NCI-H524 (cell line): ENCODE measurements around the gene FBXO2.
A peak's percentile ranks its signal among the peaks of the same experiment; 100 is the strongest.

Experiments used
- DNase-seq, 2 experiments: peaks; one replicate each; lab custom pipeline; 2025; lab: John Stamatoyannopoulos, UW

The FBXO2 gene

GRCh38 chr1:11653101-11653860, 948 bp downstream of the FBXO2 start:
- DNase-seq, result no peak

GRCh38 chr1:11652203-11652780, 1.9 kb downstream of the FBXO2 start:
- DNase-seq, result no peak

GRCh38 chr1:11651017-11651416, 3.2 kb downstream of the FBXO2 start:
- no peak for DNase-seq

DNA sequence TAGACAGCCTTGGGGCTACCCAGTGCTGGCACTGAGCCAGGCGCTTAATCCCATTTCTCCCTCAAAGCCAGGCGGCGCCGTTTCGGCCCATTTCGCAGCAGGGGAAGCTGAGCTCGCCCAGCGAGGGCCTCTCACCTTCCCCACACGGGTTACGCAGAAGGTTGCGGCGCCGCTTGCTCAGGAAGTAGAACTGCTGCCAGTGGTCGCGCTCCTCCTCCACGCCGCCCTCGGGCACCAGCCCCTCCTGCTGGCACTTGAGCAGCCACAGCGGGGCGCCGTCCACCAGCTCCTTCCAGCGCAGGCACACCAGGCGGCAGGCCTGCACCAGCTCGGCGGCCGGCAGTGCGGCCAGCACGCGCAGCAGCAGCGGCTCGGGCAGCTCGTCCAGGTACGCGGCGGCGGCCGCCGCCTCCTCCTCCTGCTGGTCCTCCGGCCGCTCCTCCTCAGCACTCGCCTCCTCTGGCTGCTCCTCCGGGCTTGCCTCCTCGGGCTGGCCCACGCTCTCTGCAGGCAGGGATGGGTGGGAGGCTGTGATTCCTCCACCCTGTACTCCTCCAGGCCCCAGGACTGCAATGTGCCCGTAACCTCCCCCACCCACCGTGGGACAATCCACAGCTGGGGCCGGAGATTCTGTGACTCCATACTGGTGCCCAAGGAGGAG, 3.8 kb downstream of the FBXO2 start:
- DNase-seq, result peak; percentile 46 to 85

DNA sequence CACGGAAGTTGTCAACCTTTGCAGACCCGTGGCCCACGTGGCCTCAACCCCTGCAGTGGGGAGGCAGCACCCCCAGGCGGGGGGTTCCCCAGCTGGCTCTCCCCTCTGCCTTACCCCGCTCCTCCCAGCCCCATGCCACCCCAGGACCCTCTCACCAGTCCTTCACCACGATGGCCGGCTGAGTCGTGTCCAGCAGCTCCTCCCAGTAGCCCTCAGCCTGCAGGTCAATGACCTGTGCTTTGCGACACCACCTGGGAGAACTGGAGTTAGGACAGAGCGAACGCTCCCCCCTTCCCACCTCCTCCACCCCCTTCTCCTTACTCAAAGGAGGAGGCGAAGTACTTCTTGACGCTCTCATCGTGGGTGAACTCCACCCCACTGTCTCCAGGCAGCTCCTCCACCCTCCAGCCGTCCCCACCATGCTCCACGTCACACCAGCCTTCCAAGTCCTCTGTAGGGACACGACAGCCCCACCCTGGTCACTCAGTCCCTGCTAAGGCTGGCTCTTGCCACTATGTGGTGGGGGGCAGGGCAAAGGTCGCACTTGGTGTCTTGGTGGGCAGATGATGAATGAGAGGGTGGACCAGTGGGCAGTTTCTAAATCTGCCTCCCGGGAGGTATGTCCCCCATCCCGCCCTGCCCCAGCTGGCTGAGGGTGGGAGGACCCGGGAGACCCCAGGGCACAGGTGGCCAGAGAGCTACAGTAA, 4.5 kb downstream of the FBXO2 start:
- DNase-seq, result no peak

DNA sequence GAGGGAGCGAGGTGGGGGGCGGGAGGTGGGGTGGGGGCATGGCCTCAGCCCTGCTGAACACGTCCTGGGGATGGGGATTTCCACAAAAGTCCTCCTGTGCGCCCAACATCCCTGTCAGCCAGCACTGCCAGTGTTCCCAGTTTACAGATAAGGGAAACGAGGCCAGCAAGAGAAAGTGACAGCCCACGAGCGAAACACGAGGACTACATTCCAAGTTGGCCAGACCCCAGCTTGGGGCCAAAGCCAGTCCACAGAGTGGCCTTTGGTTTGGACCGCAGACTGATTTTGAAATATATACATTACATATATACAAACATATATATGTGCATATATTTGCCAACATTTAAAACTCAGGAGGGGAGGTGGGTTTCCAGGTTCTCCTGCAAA, 5.0 kb downstream of the FBXO2 start:
- no peak for DNase-seq

DNA sequence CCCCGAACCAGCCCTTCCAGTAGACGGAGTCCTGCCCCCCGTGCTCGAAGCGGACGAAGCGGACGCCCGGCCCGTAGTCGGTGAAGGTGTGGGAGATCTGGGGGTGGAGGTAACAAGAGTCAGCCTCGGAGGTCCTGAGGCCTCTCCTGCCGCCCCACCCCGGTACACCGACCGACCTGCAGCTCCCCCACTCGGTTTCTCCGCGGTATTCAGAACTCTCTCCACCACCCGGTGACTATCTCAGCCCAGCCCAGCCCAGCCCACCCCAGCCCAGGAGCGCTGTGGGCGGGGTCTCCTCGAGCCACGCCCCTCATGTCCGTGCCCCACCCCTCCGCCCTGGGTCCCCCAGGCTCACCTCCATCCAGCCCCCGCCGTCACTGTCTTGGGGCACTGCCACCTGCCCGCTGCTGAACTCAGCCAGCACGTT, 5.5 kb downstream of the FBXO2 start:
- no peak for DNase-seq

DNA sequence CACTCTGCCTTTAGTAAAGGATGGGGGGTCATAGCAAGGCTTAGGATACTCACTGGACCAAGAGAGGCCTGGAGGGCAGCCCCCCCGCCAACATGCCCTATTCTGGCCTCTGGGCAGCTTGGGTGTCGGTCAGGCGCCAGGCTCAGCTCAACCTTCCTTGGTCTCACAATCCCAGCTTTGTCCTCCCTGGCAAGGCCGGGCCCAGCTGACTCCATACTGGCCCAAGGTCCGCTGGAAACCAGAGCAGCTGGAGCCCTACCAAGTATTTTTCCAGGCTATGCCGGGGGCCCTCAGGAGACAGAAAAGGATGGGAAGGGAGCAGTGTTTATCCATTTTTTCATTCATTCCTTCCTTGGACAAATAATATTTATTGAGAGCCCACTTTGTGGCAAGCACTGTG, 6.2 kb downstream of the FBXO2 start:
- DNase-seq, result no peak

GRCh38 chr1:11647333-11647732, 6.9 kb downstream of the FBXO2 start:
- DNase-seq, result no peak

DNA sequence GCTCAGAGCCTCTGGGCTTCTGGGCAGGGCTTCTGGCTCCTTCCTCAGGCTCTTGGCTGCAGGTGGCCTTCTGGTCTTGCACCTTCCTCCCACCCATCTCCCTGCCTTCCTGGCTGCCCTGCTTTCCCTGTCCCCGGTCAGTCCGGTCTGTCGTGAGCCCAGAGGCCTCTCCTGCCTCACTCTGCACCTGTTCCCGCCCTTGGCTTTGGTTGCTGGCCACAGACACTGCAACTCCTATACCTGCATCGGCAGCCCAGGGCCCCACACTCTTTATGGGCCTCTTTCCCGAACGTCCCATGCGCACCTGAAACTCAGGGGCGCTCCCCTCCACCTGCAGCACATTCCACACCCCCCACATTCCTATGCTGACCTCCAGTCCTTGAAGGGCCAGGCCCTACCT, 7.9 kb downstream of the FBXO2 start:
- DNase-seq, result no peak

- peak; percentile 75 to 81 for DNase-seq
These were observed 8.5 kb downstream of the FBXO2 start for GRCh38 chr1:11645670-11646265.

- DNase-seq, result no peak
These were observed 9.0 kb downstream of the FBXO2 start for GRCh38 chr1:11645270-11645669.

DNA sequence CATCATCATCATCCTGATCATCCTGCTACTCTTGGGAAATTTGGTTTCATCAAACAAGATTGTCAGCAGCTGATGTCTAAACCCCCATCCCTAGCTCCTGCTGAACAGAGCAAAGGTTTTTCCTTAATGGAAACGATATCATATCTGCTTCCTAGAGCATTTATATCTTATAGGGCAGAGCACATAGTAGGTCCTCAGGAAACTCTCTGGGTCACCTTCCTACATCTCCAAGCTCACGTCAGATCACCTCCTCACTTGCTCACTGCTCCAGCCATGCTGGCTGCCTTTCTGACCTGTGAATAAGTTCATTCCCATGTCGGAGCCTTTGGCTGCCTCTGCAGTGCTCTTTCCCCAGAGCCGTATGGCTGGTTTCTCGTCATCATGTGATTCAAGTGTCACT, 10.4 kb downstream of the FBXO2 start:
- DNase-seq, result no peak

- peak in 1 of 2 experiments; percentile 70 for DNase-seq
These were observed 11.7 kb downstream of the FBXO2 start for GRCh38 chr1:11642418-11643017.

GRCh38 chr1:11641776-11642305, 12.4 kb downstream of the FBXO2 start:
- peak; percentile 18 to 55 for DNase-seq

- DNase-seq, result no peak
These were observed 13.3 kb downstream of the FBXO2 start for GRCh38 chr1:11640944-11641343.

GRCh38 chr1:11640101-11640500, 14.1 kb downstream of the FBXO2 start:
- DNase-seq, result no peak

DNA sequence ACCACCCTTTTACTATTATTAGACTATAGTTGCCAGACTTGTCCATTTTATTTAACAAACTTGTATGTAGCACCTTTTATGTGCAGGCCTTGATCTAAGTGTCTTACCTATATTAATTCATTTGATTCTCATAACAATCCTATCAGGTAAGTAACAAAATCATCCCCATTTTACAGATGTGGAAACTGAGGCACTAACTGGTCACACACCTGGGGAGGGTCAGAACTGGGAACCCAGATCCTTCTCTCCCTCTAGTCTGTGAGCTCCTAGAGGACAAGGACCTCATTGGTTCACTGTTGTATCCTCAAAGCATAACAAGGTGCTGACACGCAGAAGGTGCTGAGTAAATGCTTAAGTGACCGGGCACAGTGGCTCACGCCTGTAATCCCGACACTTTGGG, 14.9 kb downstream of the FBXO2 start:
- DNase-seq, result no peak

DNA sequence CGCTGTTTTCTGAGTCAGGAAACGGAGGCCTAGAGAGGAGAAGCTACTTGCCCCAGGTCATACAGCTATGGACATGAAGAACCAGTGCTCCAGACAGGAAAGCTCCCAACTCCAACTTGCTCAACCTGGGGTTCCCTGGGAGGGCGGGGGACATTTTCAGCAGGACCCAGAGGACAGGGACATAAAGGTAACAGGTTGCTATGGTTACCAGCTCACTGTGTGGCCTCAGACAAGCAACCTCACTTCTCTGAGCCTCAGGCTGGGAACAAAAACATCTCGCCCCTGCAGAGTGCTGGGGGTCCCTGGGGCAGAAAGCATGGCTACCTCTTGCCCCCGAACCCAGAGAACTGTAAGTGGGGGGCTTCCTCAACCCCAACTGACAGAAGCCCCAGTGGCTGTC, 16.1 kb downstream of the FBXO2 start:
- no peak for DNase-seq

- DNase-seq, result peak; percentile 20 to 67
These were observed 19.6 kb downstream of the FBXO2 start for GRCh38 chr1:11634365-11635192.
